ENCODE results near the gene RNU7-1. TPM values are rescaled to one million over a fixed set of nuclear protein-coding genes. Genes with fewer than 3 reads are reported as not detected.

The RNU7-1 gene
- total RNA-seq, 2 donors from 2014 or later = not detected

DNA sequence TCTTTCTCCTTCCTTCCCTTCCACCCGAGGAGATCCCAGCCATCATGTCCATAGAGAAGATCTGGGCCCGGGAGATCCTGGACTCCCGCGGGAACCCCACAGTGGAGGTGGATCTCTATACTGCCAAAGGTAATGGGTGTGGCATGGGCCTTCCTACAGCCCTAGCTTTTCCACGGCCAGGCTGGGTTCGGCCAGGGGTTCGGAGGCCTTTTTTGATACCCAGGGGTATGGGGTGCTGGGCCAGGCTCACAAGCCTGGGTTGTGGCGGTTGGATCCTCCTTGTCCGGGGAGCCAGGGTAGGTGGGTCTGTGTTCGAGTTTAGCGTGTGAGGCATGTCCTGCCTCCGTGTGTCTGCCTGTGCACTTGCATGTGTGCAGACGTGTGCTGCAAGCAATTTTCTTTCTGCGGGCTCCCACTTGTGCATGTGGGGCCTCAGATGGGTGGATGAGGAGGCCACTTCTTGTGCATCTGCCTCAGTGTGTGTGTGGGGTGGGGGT lies 27.8 kb upstream of the RNU7-1 start:
- TF ChIP-seq, protein P1, sequence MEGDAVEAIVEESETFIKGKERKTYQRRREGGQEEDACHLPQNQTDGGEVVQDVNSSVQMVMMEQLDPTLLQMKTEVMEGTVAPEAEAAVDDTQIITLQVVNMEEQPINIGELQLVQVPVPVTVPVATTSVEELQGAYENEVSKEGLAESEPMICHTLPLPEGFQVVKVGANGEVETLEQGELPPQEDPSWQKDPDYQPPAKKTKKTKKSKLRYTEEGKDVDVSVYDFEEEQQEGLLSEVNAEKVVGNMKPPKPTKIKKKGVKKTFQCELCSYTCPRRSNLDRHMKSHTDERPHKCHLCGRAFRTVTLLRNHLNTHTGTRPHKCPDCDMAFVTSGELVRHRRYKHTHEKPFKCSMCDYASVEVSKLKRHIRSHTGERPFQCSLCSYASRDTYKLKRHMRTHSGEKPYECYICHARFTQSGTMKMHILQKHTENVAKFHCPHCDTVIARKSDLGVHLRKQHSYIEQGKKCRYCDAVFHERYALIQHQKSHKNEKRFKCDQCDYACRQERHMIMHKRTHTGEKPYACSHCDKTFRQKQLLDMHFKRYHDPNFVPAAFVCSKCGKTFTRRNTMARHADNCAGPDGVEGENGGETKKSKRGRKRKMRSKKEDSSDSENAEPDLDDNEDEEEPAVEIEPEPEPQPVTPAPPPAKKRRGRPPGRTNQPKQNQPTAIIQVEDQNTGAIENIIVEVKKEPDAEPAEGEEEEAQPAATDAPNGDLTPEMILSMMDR (IDR thresholded peaks at IDR 0.05) = no peak
- no peak for DNase-seq (ENCODE audit: low spot score)

DNA sequence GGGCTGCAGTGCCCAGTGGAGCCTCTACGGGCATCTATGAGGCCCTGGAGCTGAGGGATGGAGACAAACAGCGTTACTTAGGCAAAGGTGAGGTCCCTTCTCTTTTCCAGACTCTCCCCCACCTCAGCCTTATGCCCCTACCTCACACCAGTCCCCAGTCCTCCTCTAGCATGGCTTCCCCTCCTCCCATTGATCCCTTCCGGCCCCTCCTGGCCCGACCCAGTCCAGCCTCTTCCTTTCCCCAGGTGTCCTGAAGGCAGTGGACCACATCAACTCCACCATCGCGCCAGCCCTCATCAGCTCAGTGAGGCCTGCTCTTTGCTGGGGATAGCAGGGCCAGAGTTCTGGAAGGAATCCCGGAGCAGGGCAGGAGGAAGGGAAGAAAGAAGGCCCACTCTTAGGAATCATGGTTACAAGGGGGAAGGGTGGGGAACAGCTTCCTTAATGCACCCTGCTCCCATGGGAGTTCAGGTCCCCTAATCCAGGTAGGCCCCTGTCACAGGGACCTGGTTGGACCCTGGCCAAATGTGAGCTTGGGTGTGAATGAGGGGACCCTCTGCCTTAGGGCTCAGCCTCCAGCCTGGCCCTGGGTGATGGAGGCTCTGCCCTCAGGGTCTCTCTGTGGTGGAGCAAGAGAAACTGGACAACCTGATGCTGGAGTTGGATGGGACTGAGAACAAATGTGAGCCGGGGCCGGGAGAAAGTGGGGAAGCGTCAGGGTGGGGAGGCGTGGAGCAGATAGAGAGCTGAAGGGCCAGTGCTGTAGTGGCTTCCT lies 27.0 kb upstream of the RNU7-1 start:
- TF ChIP-seq, protein P1 (IDR thresholded peaks at IDR 0.05) = no peak
- no peak overlapping the region for H3K4me3 ChIP-seq
- H3K4me1 ChIP-seq (ENCODE audit: control insufficient read depth in 1 of 2, low read depth in 2 of 2) = peaks cover 16 to 18% of the 10 kb centered on the region in 2 donors
- DNase-seq (ENCODE audit: low spot score) (no peak), ATAC-seq (ENCODE audit: insufficient number of reproducible peaks, low FRiP score, low read depth) (no peak)
- H3K27ac ChIP-seq = peak overlapping the region in 1 of 2 donors; percentile 16
- no peaks in the 10 kb centered on the region for H3K9me3 ChIP-seq
- no peaks in the 10 kb centered on the region for H3K27me3 ChIP-seq (replicated peaks; ENCODE audit: insufficient read depth)
- peaks cover 13% of the 10 kb centered on the region for H3K36me3 ChIP-seq

More for the DNA sequence above, 27.8 kb upstream of the RNU7-1 start:
- H3K27me3 ChIP-seq (replicated peaks; ENCODE audit: insufficient read depth) = no peaks in the 10 kb centered on the region
- ATAC-seq (ENCODE audit: insufficient number of reproducible peaks, low FRiP score, low read depth) = no peak
- H3K27ac ChIP-seq = peak overlapping the region in 1 of 2 donors; percentile 94
- H3K36me3 ChIP-seq = peaks cover 13% of the 10 kb centered on the region
- peak overlapping the region; percentile 99 for H3K4me3 ChIP-seq
- no peaks in the 10 kb centered on the region for H3K9me3 ChIP-seq
- peaks cover 16 to 18% of the 10 kb centered on the region in 2 donors for H3K4me1 ChIP-seq (ENCODE audit: control insufficient read depth in 1 of 2, low read depth in 2 of 2)

DNA sequence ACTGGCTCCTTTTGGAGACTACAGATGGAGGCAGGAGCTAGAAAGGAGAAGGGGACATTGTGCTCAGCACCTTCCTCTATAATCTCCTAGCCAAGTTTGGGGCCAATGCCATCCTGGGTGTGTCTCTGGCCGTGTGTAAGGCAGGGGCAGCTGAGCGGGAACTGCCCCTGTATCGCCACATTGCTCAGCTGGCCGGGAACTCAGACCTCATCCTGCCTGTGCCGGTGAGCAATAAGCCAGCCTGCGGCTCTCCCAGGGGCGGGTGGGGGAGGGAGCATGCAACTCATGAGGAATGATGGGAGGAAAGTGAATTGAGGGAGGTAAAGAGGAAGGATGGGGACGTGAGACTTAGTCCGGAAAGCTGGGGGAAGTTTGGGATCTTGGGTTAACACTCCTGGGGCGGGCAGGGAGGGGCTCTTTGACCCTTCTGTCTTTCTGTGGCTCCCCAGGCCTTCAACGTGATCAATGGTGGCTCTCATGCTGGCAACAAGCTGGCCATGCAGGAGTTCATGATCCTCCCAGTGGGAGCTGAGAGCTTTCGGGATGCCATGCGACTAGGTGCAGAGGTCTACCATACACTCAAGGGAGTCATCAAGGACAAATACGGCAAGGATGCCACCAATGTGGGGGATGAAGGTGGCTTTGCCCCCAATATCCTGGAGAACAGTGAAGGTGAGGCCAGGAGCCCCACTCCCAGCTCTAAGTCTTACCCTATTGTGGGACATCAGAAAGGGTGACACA lies 26.0 kb upstream of the RNU7-1 start:
- peaks cover 16 to 18% of the 10 kb centered on the region in 2 donors for H3K4me1 ChIP-seq (ENCODE audit: control insufficient read depth in 1 of 2, low read depth in 2 of 2)
- no peak overlapping the region for H3K4me3 ChIP-seq
- TF ChIP-seq, protein P1 (IDR thresholded peaks at IDR 0.05) = no peak
- DNase-seq (ENCODE audit: low spot score) (no peak), ATAC-seq (ENCODE audit: insufficient number of reproducible peaks, low FRiP score, low read depth) (no peak)
- H3K27ac ChIP-seq = no peak overlapping the region
- H3K27me3 ChIP-seq (replicated peaks; ENCODE audit: insufficient read depth) = no peaks in the 10 kb centered on the region
- H3K36me3 ChIP-seq = peaks cover 13% of the 10 kb centered on the region
- no peaks in the 10 kb centered on the region for H3K9me3 ChIP-seq

DNA sequence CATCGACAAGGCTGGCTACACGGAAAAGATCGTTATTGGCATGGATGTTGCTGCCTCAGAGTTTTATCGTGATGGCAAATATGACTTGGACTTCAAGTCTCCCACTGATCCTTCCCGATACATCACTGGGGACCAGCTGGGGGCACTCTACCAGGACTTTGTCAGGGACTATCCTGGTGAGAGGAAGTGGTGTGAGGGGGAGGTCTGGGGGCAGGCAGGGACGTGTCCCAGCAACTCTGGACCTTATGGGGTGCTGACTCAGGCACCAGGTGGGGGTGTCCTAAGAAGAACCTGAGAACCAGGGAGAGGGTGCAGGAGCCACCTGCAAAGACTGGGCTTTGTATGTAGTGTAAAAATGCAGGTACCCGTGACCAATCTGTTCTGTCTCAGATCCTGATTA lies 24.0 kb upstream of the RNU7-1 start:
- no peak for DNase-seq (ENCODE audit: low spot score)
- H3K36me3 ChIP-seq = peaks cover 13% of the 10 kb centered on the region

More for the DNA sequence above, 24.0 kb upstream of the RNU7-1 start:
- Histone ChIP-seq H3K27me3 (replicated peaks; ENCODE audit: insufficient read depth) (no peaks in the 10 kb centered on the region), H3K9me3 (no peaks in the 10 kb centered on the region), H3K4me1 (ENCODE audit: control insufficient read depth in 1 of 2, low read depth in 2 of 2) (peaks cover 12 to 21% of the 10 kb centered on the region in 2 donors), H3K4me3 (no peak overlapping the region), H3K27ac (no peak overlapping the region)
- TF ChIP-seq, protein P1 (IDR thresholded peaks at IDR 0.05) = no peak
- ATAC-seq (ENCODE audit: insufficient number of reproducible peaks, low FRiP score, low read depth) = no peak
